HEK293T (cell line): ENCODE measurements around the gene GOLGA6L7.

Source experiments
- ARNT ChIP-seq: fragments of 450-650 bp; IDR thresholded peaks from 2 replicates; pipeline ENCODE4 v1.6.1; 2017; ENCODE audit warnings: mild to moderate bottlenecking
- BHLHE40 ChIP-seq: fragments of 450-650 bp; IDR thresholded peaks from 2 replicates; pipeline ENCODE4 v1.6.1; 2016; ENCODE audit warnings: mild to moderate bottlenecking, moderate library complexity, borderline replicate concordance
- CTBP1 ChIP-seq: fragments of 450-650 bp; IDR thresholded peaks from 2 replicates; pipeline ENCODE4 v1.6.1; 2016; ENCODE audit warnings: borderline replicate concordance
- ELF4 ChIP-seq: fragments of 450-650 bp; IDR thresholded peaks from 2 replicates; pipeline ENCODE4 v1.6.1; 2017; ENCODE audit warnings: antibody characterized with exemption
- FOXA1 ChIP-seq: fragments of 450-650 bp; IDR thresholded peaks from 2 replicates; pipeline ENCODE4 v1.6.1; 2016; ENCODE audit warnings: mild to moderate bottlenecking
- FOXK2 ChIP-seq: fragments of 450-650 bp; IDR thresholded peaks from 2 replicates; pipeline ENCODE4 v1.6.1; 2016; ENCODE audit warnings: mild to moderate bottlenecking
- FOXM1 ChIP-seq: fragments of 450-650 bp; IDR thresholded peaks from 2 replicates; pipeline ENCODE4 v1.6.1; 2017; ENCODE audit warnings: mild to moderate bottlenecking, borderline replicate concordance
- HDGF ChIP-seq: fragments of 450-650 bp; IDR thresholded peaks from 2 replicates; pipeline ENCODE4 v1.6.1; 2017; ENCODE audit warnings: antibody characterized with exemption, borderline replicate concordance
- LEF1 ChIP-seq: fragments of 450-650 bp; IDR thresholded peaks from 2 replicates; pipeline ENCODE4 v1.6.1; 2017; ENCODE audit warnings: mild to moderate bottlenecking, borderline replicate concordance
- SP1 ChIP-seq: fragments of 450-650 bp; IDR thresholded peaks from 2 replicates; pipeline ENCODE4 v1.6.1; 2017
- TARDBP ChIP-seq: fragments of 450-650 bp; IDR thresholded peaks from 2 replicates; pipeline ENCODE4 v1.6.1; 2016
- ZNF384 ChIP-seq: fragments of 450-650 bp; IDR thresholded peaks from 2 replicates; pipeline ENCODE4 v1.6.1; 2016
- TF ChIP-seq, protein P1 (sequence below): fragments of 450-650 bp; IDR thresholded peaks from 2 replicates; pipeline ENCODE4 v1.6.1; 2016

DNA sequence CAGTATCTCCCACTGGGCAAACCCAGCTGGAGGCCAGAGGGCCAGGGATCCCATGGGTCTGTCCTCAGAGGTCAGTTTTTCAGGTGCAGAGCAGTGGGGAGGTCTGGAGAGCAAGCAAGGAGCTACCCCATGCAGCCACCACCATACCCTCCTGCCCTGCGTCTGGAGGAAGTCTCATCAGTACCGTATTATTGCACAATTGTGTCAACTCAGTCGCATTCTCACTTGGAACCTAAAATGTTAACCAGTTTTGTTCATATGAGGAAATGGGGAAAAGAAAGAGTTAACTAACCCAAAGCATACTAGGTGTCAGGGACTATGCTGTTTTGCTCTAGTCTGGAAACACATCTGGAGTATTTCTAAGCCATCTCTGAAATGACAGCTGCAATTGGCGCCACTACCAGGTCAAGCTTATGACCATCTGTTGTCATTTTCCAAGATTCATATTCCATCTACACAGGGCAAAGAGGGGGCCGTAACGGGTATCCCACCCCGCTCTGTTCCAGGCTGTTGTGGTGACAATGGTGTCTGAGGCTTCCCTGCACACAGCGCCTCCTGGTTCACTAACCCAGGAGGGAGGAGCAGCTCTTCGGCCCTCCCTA is 20.4 kb upstream of the GOLGA6L7 start:
- TF ChIP-seq FOXA1: no peak
- TF ChIP-seq FOXM1: no peak
- no peak for TF ChIP-seq CTBP1
- no peak for TF ChIP-seq ARNT
- TF ChIP-seq FOXK2: no peak
- no peak for TF ChIP-seq TARDBP
- no peak for TF ChIP-seq HDGF
- no peak for TF ChIP-seq BHLHE40
- TF ChIP-seq, protein P1, sequence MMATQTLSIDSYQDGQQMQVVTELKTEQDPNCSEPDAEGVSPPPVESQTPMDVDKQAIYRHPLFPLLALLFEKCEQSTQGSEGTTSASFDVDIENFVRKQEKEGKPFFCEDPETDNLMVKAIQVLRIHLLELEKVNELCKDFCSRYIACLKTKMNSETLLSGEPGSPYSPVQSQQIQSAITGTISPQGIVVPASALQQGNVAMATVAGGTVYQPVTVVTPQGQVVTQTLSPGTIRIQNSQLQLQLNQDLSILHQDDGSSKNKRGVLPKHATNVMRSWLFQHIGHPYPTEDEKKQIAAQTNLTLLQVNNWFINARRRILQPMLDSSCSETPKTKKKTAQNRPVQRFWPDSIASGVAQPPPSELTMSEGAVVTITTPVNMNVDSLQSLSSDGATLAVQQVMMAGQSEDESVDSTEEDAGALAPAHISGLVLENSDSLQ: no peak
- TF ChIP-seq ELF4: no peak
- no peak for TF ChIP-seq LEF1
- TF ChIP-seq SP1: no peak
- no peak for TF ChIP-seq ZNF384
